Measurements from ENCODE around the gene ABCC6.

DNA sequence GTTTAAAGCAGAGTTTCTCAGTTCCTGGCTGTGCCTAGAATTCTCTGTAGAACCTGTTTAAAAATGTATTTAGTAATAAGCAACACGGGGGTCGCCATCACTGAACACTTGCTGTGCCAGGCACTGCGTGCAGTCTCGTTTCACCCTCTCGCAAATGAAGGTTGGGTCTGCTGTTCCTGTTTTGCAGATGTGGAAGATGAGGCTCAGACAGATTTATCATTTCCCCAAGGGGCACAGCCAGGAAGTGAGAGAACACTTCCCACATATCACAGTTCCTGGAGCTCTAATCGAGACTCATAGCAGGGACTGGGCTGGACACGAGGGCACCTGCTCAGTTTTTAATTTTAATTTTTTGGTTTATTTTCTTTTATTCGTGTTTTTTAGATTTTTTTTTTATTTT, 122.7 kb downstream of the ABCC6 start:
- no peak for TF ChIP-seq POLR2A (IDR thresholded peaks at IDR 0.05)
- TF ChIP-seq, protein P1, sequence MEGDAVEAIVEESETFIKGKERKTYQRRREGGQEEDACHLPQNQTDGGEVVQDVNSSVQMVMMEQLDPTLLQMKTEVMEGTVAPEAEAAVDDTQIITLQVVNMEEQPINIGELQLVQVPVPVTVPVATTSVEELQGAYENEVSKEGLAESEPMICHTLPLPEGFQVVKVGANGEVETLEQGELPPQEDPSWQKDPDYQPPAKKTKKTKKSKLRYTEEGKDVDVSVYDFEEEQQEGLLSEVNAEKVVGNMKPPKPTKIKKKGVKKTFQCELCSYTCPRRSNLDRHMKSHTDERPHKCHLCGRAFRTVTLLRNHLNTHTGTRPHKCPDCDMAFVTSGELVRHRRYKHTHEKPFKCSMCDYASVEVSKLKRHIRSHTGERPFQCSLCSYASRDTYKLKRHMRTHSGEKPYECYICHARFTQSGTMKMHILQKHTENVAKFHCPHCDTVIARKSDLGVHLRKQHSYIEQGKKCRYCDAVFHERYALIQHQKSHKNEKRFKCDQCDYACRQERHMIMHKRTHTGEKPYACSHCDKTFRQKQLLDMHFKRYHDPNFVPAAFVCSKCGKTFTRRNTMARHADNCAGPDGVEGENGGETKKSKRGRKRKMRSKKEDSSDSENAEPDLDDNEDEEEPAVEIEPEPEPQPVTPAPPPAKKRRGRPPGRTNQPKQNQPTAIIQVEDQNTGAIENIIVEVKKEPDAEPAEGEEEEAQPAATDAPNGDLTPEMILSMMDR (IDR thresholded peaks at IDR 0.05), result no peak
